ENCODE results near the gene AIF1. TPM values are rescaled to one million over a fixed set of nuclear protein-coding genes. Genes with fewer than 3 reads are reported as not detected.

The AIF1 gene
- total RNA-seq, 1 experiment from 2014 or later, result not detected

DNA sequence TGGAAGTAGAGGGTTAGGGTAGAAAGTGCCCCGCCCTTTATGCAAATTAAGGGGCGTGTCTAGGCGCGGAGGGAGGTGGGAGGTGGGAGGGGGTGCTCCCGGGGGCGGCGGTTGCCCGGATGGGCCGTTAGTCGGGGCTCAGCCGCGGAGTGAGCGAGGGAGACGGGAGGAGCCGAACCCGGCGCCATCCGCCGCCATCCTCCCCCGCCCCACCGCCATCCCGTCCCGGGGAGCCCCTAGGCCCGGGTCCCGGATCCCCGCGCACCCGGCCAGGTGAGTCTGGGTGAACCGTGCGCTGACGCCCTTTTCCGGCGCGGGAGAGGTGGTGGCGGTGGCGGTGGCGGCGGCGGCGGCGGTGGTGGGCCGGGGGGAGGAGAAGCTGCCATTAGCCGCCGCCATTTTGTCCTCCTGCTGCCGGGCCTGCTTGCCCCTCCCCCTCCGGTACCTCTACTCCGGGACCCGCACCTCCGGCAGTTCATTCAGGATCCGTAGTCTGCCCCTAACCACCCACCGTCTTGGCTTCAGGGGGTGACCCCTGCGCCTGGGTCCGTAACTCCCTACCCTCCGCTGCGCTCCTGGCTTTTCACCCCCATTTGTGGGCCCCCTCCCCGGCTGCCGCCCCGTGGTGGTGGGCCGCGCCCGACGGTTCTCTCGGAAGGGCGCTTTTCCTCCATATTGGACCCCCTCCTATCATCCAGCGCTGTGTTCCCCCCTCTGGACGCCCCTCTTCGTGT, 5.7 kb downstream of the AIF1 start, which contains the start of gene PRRC2A:
Gene PRRC2A (plus strand): TSS at position 130 of the 734 bp plus-strand sequence. CDS start 2,075 bp downstream, outside the sequence.
- H3K36me3 Mint-ChIP-seq (ENCODE audit: insufficient read depth, unreplicated experiment), result peaks cover 45% of the 10 kb centered on the region
- POLR2A ChIA-PET, result interaction anchor here (0.6 to 8.0 kb wide), 13 partner anchors 18 to 575 kb away, joined by 3 to 117 read pairs (median 4); partner anchors contain the start of genes ABHD16A, ATP6V1G2, BAG6 and C6orf47
- no peak for TF ChIP-seq CTCF (IDR thresholded peaks at IDR 0.05; ENCODE audit: unreplicated experiment)
- DNase-seq (ENCODE audit: unreplicated experiment), result no peak
- no peaks in the 10 kb centered on the region for H3K9me3 Mint-ChIP-seq (ENCODE audit: unreplicated experiment)
- no peaks in the 10 kb centered on the region for H3K27me3 Mint-ChIP-seq (ENCODE audit: insufficient read depth, unreplicated experiment)
- BruUV-seq (replicated peaks), result no TSS peak
- CTCF ChIA-PET, result interaction anchor here (0.9 kb wide), 1 partner anchor 23 kb away, joined by 4 read pairs; no protein-coding TSS in a partner anchor
- H3K27ac Mint-ChIP-seq (ENCODE audit: low read depth, unreplicated experiment), result peak within 1 kb of the TSS; percentile 89
- intact Hi-C loops (cut with micrococcal nuclease), result loop anchor here (1.0 to 5.0 kb wide), 2 partner anchors 42 to 78 kb away; partner anchors contain the start of genes C6orf47, DDX39B and GPANK1
- peak within 1 kb of the TSS; percentile 76 for H3K4me3 Mint-ChIP-seq (ENCODE audit: unreplicated experiment)
- peaks cover 17% of the 10 kb centered on the region for H3K4me1 Mint-ChIP-seq (ENCODE audit: insufficient read depth, unreplicated experiment)

DNA sequence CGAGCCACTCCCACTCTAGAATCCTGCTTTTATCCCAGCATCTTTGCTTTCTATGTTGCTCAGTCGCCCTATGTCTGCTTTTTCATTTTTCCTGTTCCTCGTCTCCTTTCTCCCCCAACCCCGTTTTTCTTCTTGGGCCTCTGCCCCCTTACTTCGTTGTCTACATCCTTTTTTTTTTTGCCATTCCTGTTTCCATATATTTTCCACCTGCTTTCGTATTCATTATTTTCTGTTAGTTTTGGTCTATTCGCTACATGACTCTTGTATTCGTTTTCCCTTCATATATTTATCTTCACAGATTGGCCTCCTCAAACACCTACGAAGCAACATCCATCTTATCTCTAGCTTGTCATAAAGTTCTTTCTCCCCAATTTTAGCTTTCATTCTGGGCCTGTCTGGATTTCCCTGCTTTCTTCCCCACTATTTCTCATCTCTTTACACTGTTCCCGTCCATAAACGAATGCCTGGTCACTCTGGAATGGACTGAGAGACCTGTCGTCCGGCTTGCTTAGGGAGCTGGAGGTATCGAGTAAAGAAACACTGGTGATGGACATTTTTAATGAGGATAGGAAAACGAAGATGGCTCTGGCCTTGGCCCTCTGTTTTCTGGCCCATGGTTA, 6.4 kb downstream of the AIF1 start:
- intact Hi-C loops (cut with micrococcal nuclease), result loop anchor here (5.0 kb wide), 1 partner anchor 41 kb away; the partner anchor contains the start of genes C6orf47 and GPANK1
- H3K36me3 Mint-ChIP-seq (ENCODE audit: insufficient read depth, unreplicated experiment), result peaks cover 51% of the 10 kb centered on the region
- peak overlapping the region; percentile 76 for H3K4me3 Mint-ChIP-seq (ENCODE audit: unreplicated experiment)
- CTCF ChIA-PET, result interaction anchor here (0.5 to 1.6 kb wide), 2 partner anchors 24 to 144 kb away, joined by 3 to 5 read pairs; no protein-coding TSS in a partner anchor
- H3K9me3 Mint-ChIP-seq (ENCODE audit: unreplicated experiment), result no peaks in the 10 kb centered on the region
- no peaks in the 10 kb centered on the region for H3K27me3 Mint-ChIP-seq (ENCODE audit: insufficient read depth, unreplicated experiment)
- H3K4me1 Mint-ChIP-seq (ENCODE audit: insufficient read depth, unreplicated experiment), result peaks cover 17% of the 10 kb centered on the region
- peak overlapping the region; percentile 89 for H3K27ac Mint-ChIP-seq (ENCODE audit: low read depth, unreplicated experiment)
- no peak for DNase-seq (ENCODE audit: unreplicated experiment)
- BruUV-seq (replicated peaks), result TSS peak; percentile 60
- POLR2A ChIA-PET, result interaction anchor here (0.6 to 8.0 kb wide), 22 partner anchors 11 to 1789 kb away, joined by 3 to 117 read pairs (median 4); partner anchors contain the start of genes ABHD16A, ATP6V1G2, BAG6 and C6orf47
- TF ChIP-seq CTCF (IDR thresholded peaks at IDR 0.05; ENCODE audit: unreplicated experiment), result no peak

DNA sequence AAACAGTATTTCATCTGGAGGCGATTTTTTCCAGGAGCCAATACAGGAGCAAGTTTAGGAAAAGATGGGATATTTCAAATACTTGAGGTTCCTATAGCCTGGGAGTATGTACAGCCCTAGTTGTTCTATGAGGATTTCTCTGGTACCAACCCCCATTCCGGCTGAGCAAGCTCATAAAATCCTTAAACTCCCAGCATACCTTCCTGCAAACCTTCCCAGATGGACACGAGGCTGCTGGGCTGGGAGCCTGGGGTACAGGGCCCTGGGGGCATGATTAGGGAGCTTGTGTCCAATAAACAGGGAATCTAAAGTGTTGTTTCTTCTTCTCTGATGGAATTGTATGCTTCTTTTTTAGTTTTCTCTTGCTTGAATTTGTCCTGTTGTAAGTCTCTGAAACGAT, 7.0 kb downstream of the AIF1 start:
- no peaks in the 10 kb centered on the region for H3K27me3 Mint-ChIP-seq (ENCODE audit: insufficient read depth, unreplicated experiment)
- no peak for DNase-seq (ENCODE audit: unreplicated experiment)
- POLR2A ChIA-PET, result interaction anchor here (0.6 to 8.0 kb wide), 19 partner anchors 11 to 1788 kb away, joined by 3 to 117 read pairs (median 5); partner anchors contain the start of genes ABHD16A, BAG6, C6orf47 and CSNK2B
- CTCF ChIA-PET, result interaction anchor here (0.5 to 1.6 kb wide), 4 partner anchors 24 to 679 kb away, joined by 3 to 5 read pairs (median 4); no protein-coding TSS in a partner anchor
- no TSS peak for BruUV-seq (replicated peaks)
- H3K27ac Mint-ChIP-seq (ENCODE audit: low read depth, unreplicated experiment), result peak overlapping the region; percentile 89
- H3K9me3 Mint-ChIP-seq (ENCODE audit: unreplicated experiment), result no peaks in the 10 kb centered on the region
- peaks cover 57% of the 10 kb centered on the region for H3K36me3 Mint-ChIP-seq (ENCODE audit: insufficient read depth, unreplicated experiment)
- peak overlapping the region; percentile 76 for H3K4me3 Mint-ChIP-seq (ENCODE audit: unreplicated experiment)
- no peak for TF ChIP-seq CTCF (IDR thresholded peaks at IDR 0.05; ENCODE audit: unreplicated experiment)
- intact Hi-C loops (cut with micrococcal nuclease), result loop anchor here (5.0 kb wide), 1 partner anchor 40 kb away; the partner anchor contains the start of genes C6orf47 and GPANK1
- peaks cover 17% of the 10 kb centered on the region for H3K4me1 Mint-ChIP-seq (ENCODE audit: insufficient read depth, unreplicated experiment)
